Transverse colon (tissue), 4 donors: ENCODE measurements around the gene CPNE6. TPM values are rescaled to one million over a fixed set of nuclear protein-coding genes. Genes with fewer than 3 reads are reported as not detected.

Experiments
- DNase-seq: peaks from one replicate; pipeline ENCODE4 v3.0.0-alpha.2; 2019
- H3K27ac ChIP-seq, 4 donors: fragments of 200-600 bp; sonication (generic); 2 replicates each; pipeline ENCODE4 v1.5.1; 2016 to 2018; ENCODE audit warnings: inconsistent platforms in 4 of 4
- H3K27me3 ChIP-seq: fragments of 200-600 bp; sonication (generic); 2 replicates; pipeline ENCODE4 v1.5.1; 2017; ENCODE audit warnings: inconsistent platforms
- H3K36me3 ChIP-seq, 4 donors: fragments of 200-600 bp; sonication (generic); 2 replicates each; pipeline ENCODE4 v1.5.1; 2017 to 2019; ENCODE audit warnings: inconsistent platforms in 4 of 4
- H3K4me1 ChIP-seq, 4 donors: fragments of 200-600 bp; sonication (generic); 2 replicates each; pipeline ENCODE4 v1.5.1; 2017 to 2020; ENCODE audit warnings: inconsistent platforms in 4 of 4
- H3K4me3 ChIP-seq, 4 donors: fragments of 200-600 bp; sonication (generic); 1 replicate in 1 of 4; 2 replicates in 3 of 4; pipeline versions ENCODE4 v1.5.1 to v1.6.1; 2017 to 2019; ENCODE audit warnings: inconsistent platforms in 4 of 4
- H3K9me3 ChIP-seq, 2 donors: fragments of 200-600 bp; sonication (generic); 2 replicates each; pipeline ENCODE4 v1.5.1; 2017 to 2019; ENCODE audit warnings: inconsistent platforms in 2 of 2
- CTCF ChIP-seq, 5 experiments: fragments of 200-600 bp in 3 of 5; fragments of 450-650 bp in 2 of 5; sonication (generic) in 3 of 5; IDR thresholded peaks; 1 replicate in 2 of 5; 2 replicates in 3 of 5; pipeline ENCODE4 v1.5.1; 2016 to 2017; ENCODE audit warnings: antibody characterized with exemption in 5 of 5, inconsistent platforms in 3 of 5, mild to moderate bottlenecking in 2 of 5, moderate library complexity in 1 of 5
- EP300 ChIP-seq: sonication (generic); formaldehyde crosslinking; IDR thresholded peaks from one replicate; pipeline ENCODE4 v1.6.1; 2017; ENCODE audit warnings: antibody characterized with exemption, low read depth
- POLR2A ChIP-seq: fragments of 450-650 bp; IDR thresholded peaks from one replicate; pipeline ENCODE4 v1.6.1; 2016; ENCODE audit warnings: antibody characterized with exemption, mild to moderate bottlenecking, moderate library complexity
- POLR2AphosphoS5 ChIP-seq, 3 donors: sonication (generic); formaldehyde crosslinking; IDR thresholded peaks; one replicate each; pipeline ENCODE4 v1.6.1; 2016; ENCODE audit warnings: antibody characterized with exemption in 3 of 3
- WGBS, 2 donors: methylation state at CpG; one replicate each; pipeline ENCODE4 v1.1.5; 2018; ENCODE audit warnings: low coverage in 1 of 2; 5-methylcytosine and 5-hydroxymethylcytosine counted together
- in situ Hi-C, 4 donors: fragments of 200-750 bp; cut with MboI; loops; one replicate each; pipeline versions ENCODE4 v1.15.0 to v1.15.1; 2017; ENCODE audit warnings: low sequenced_read_pairs in 3 of 4, low pct_ligation_motif_present in 1 of 4, low pct_unique_long_range_greater_than_20kb in 1 of 4
- intact Hi-C: fragments of 100-400 bp; cut with DNase I; formaldehyde crosslinking; loops from one replicate; pipeline ENCODE4 v1.15.1; 2023; ENCODE audit warnings: low total_unique reads
- total RNA-seq, 4 donors: library from RNA; depleted of rRNA; stranded (reverse); fragments of >200 nt; gene quantifications; one replicate each; pipeline ENCODE4 v1.1.0, GENCODE V29; 2016

The CPNE6 gene
- total RNA-seq, 4 donors from 2014 or later = 3.4 TPM; not detected in 3

GRCh38 chr14:24117179-24117578 lies 45.8 kb downstream of the CPNE6 start:
- Histone ChIP-seq H3K4me3 (no peak overlapping the region), H3K36me3 (peaks cover 0 to 44% (median 21%) of the 10 kb centered on the region in 4 donors), H3K4me1 (peaks cover 11 to 18% (median 17%) of the 10 kb centered on the region in 4 donors), H3K27ac (no peak overlapping the region), H3K9me3 (no peaks in the 10 kb centered on the region), H3K27me3 (no peaks in the 10 kb centered on the region)
- intact Hi-C loops = no loop called here
- no peak for DNase-seq
- no peak for TF ChIP-seq CTCF (IDR thresholded peaks at IDR 0.05)
- no peak for TF ChIP-seq EP300
- TF ChIP-seq POLR2A = no peak
- no peak for TF ChIP-seq POLR2AphosphoS5 (IDR thresholded peaks at IDR 0.05)
- in situ Hi-C loops = no loop called here
- 98% methylated on average over 6 of the region's 6 CpGs; no CpG with 5 or more reads in 1 of the 2 donors for WGBS, 2 donors

- Histone ChIP-seq H3K4me3 (no peak overlapping the region), H3K36me3 (peaks cover 0 to 62% (median 26%) of the 10 kb centered on the region in 4 donors), H3K27me3 (no peaks in the 10 kb centered on the region), H3K27ac (no peak overlapping the region), H3K9me3 (no peaks in the 10 kb centered on the region), H3K4me1 (peaks cover 11 to 13% (median 11%) of the 10 kb centered on the region in 4 donors)
- DNase-seq = no peak
- TF ChIP-seq CTCF (IDR thresholded peaks at IDR 0.05) = no peak
- no peak for TF ChIP-seq POLR2AphosphoS5 (IDR thresholded peaks at IDR 0.05)
- no peak for TF ChIP-seq POLR2A
- TF ChIP-seq EP300 = no peak
- 97% methylated on average over 6 of the region's 6 CpGs; no CpG with 5 or more reads in 1 of the 2 donors for WGBS, 2 donors
- in situ Hi-C loops = no loop called here
- intact Hi-C loops = no loop called here
Observed at GRCh38 chr14:24119691-24120090, 48.3 kb downstream of the CPNE6 start.

GRCh38 chr14:24121210-24121609 lies 49.8 kb downstream of the CPNE6 start:
- H3K9me3 ChIP-seq = no peaks in the 10 kb centered on the region
- no peak overlapping the region for H3K27ac ChIP-seq
- H3K4me1 ChIP-seq = peaks cover 3 to 5% (median 4%) of the 10 kb centered on the region in 4 donors
- in situ Hi-C loops = no loop called here
- H3K27me3 ChIP-seq = no peaks in the 10 kb centered on the region
- H3K4me3 ChIP-seq = no peak overlapping the region
- WGBS, 2 donors = 96% methylated on average over 8 of the region's 8 CpGs; no CpG with 5 or more reads in 1 of the 2 donors
- TF ChIP-seq POLR2AphosphoS5 (IDR thresholded peaks at IDR 0.05) (no peak), EP300 (no peak), POLR2A (no peak), CTCF (IDR thresholded peaks at IDR 0.05) (no peak)
- H3K36me3 ChIP-seq = peaks cover 0 to 62% (median 26%) of the 10 kb centered on the region in 4 donors
- intact Hi-C loops = no loop called here
- no peak for DNase-seq

- in situ Hi-C loops = no loop called here
- WGBS, 2 donors = 94% methylated on average over 4 of the region's 4 CpGs; no CpG with 5 or more reads in 1 of the 2 donors
Observed at GRCh38 chr14:24122416-24122815, 51.1 kb downstream of the CPNE6 start.

More at GRCh38 chr14:24122416-24122815, 51.1 kb downstream of the CPNE6 start:
- Histone ChIP-seq H3K9me3 (no peaks in the 10 kb centered on the region), H3K36me3 (peaks cover 0 to 62% (median 26%) of the 10 kb centered on the region in 4 donors), H3K27ac (no peak overlapping the region), H3K27me3 (no peaks in the 10 kb centered on the region), H3K4me1 (no peaks in the 10 kb centered on the region), H3K4me3 (no peak overlapping the region)
- intact Hi-C loops = no loop called here
- DNase-seq = no peak
- TF ChIP-seq POLR2A = no peak
- no peak for TF ChIP-seq CTCF (IDR thresholded peaks at IDR 0.05)
- TF ChIP-seq POLR2AphosphoS5 (IDR thresholded peaks at IDR 0.05) = no peak
- no peak for TF ChIP-seq EP300
